ENCODE data around the gene ATP11A. TPM values are rescaled to one million over a fixed set of nuclear protein-coding genes. Genes with fewer than 3 reads are reported as not detected.
"Not testable (repeated sequence)": the region's sequence is repeated elsewhere in the genome, so short reads cannot be mapped to it uniquely, and the experiment has no call there.

Gene ATP11A
- total RNA-seq, 1 donor from 2014 or later: 377 TPM

DNA sequence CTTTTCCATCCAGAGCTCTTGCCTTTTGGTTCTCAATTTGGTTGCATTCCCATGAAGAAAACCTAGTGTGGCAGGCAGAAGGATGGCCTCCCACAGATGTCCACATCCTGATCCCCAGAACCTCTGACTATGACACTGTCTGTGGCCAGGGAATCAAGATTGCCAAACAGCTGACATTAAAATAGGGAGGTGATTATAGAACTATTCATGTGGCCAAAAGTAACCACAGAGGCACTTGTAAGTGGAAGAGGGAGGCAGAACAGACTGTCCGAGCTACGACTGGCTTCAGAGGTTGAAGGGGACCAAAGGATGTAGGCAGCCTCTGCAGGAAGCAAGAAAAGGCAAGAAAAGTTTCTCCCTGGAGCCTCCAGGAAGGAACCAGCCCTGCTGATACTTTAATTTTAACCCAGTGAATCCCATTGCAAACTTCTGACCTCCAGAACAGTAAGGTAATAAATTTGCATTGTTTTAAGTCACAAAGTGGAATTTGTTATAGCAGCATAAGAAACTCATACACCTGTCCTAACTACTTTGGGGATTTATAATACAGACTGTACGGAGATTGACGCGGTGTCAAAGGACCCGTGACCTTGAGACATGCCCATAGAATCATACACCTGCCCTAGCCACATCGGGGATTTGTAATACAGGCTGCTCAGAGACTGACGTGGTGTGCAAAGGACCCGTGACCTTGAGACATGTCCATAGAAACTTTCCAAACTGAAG lies 106.5 kb downstream of the ATP11A start:
- Histone ChIP-seq H3K36me3 (peaks cover 3% of the 10 kb centered on the region), H3K9me3 (no peaks in the 10 kb centered on the region), H3K4me1 (peaks cover 12% of the 10 kb centered on the region), H3K4me3 (no peak overlapping the region), H3K27ac (no peak overlapping the region), H3K27me3 (no peaks in the 10 kb centered on the region)
- DNase-seq (no peak), ATAC-seq (peak; percentile 21)
- TF ChIP-seq, protein P1, sequence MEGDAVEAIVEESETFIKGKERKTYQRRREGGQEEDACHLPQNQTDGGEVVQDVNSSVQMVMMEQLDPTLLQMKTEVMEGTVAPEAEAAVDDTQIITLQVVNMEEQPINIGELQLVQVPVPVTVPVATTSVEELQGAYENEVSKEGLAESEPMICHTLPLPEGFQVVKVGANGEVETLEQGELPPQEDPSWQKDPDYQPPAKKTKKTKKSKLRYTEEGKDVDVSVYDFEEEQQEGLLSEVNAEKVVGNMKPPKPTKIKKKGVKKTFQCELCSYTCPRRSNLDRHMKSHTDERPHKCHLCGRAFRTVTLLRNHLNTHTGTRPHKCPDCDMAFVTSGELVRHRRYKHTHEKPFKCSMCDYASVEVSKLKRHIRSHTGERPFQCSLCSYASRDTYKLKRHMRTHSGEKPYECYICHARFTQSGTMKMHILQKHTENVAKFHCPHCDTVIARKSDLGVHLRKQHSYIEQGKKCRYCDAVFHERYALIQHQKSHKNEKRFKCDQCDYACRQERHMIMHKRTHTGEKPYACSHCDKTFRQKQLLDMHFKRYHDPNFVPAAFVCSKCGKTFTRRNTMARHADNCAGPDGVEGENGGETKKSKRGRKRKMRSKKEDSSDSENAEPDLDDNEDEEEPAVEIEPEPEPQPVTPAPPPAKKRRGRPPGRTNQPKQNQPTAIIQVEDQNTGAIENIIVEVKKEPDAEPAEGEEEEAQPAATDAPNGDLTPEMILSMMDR (IDR thresholded peaks at IDR 0.05): no peak
- intact Hi-C loops (cut with DNase I): no loop called here

DNA sequence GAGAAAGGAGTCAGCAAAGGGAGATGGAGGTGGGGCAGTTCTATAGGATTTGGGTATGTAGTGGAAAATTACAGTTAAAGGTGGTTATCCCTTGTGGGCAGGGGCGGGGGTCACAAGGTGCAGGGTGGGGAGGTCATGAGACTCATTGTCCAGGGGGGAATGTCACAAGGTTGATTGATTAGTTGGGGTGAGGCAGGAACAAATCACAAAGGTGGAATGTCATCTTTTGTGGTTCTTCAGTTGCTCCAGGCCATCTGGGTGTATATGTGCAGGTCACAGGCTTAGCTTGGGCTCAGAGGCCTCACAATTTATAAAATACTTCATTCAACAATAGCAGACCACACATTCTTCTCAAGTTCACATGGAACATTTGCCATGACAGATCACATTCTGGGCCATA lies 109.6 kb downstream of the ATP11A start:
- Histone ChIP-seq H3K36me3 (peaks cover 3% of the 10 kb centered on the region), H3K9me3 (no peaks in the 10 kb centered on the region), H3K27ac (no peak overlapping the region), H3K4me1 (no peaks in the 10 kb centered on the region), H3K27me3 (no peaks in the 10 kb centered on the region), H3K4me3 (no peak overlapping the region)
- no peak for DNase-seq
- ATAC-seq: no peak
- TF ChIP-seq, protein P1 (IDR thresholded peaks at IDR 0.05): no peak
- intact Hi-C loops (cut with DNase I): no loop called here

DNA sequence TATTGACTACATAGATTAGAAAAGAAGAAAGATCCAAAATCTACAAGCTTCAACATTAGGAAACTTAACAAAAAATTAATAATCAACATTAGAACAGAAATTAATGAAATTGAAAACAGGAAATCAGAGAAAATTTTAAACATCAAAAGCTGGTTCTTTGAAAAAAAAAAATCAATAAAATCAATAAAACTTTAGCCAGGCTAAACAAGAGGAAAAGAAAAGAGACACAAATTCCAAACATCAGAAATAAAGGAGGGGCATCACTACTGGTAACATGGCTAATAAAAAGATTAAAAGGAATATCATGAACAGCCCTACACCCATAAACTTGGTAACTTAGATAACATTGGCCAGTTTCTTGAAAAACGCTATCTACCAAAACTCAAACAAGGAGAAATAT lies 110.2 kb downstream of the ATP11A start:
- H3K36me3 ChIP-seq: peaks cover 3% of the 10 kb centered on the region
- no peak overlapping the region for H3K27ac ChIP-seq
- no peaks in the 10 kb centered on the region for H3K27me3 ChIP-seq
- H3K4me3 ChIP-seq: no peak overlapping the region
- DNase-seq: no peak
- TF ChIP-seq, protein P1 (IDR thresholded peaks at IDR 0.05): no peak
- ATAC-seq: no peak
- H3K9me3 ChIP-seq: no peaks in the 10 kb centered on the region
- H3K4me1 ChIP-seq: no peaks in the 10 kb centered on the region
- intact Hi-C loops (cut with DNase I): no loop called here

DNA sequence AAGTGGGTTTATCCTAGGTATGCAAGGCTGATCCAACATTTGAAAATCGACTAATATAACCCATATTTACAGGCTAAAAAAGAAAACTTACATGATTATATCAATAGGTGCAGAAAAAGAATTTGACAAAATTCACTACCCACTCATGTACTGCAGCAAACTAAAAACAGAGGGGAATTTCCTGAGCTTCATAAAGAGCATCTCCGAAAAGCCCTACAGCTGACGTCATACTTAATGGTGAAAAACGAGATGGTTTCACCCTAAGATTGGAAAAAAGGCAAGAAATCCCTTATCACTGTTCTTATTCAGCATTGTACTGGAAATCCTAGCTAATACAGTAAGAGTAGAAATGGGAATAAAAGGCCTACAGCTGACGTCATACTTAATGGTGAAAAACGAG lies 111.0 kb downstream of the ATP11A start:
- ATAC-seq: not testable (repeated sequence)

DNA sequence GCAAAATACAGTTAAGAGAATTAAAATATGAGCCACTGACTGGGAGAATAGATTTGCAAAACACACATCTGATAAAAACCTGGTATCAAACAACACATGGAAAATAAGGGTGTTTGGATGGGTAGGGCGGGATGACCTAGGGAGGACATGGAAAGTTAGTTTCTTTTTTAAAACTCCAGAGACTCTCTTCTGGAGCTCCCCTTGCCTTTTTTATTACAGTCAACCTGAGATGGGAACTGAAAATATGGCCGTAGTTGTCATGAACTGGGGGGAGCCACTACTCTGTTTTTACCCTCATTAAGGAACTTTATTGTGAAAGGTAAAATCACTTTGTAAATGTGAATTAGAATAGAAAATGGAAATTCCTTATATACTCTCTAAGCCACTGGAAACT lies 113.0 kb downstream of the ATP11A start:
- no peaks in the 10 kb centered on the region for H3K4me1 ChIP-seq
- TF ChIP-seq, protein P1 (IDR thresholded peaks at IDR 0.05): no peak
- H3K4me3 ChIP-seq: no peak overlapping the region
- DNase-seq (no peak), ATAC-seq (no peak)
- peaks cover 20% of the 10 kb centered on the region for H3K36me3 ChIP-seq
- no peak overlapping the region for H3K27ac ChIP-seq
- intact Hi-C loops (cut with DNase I): no loop called here
- no peaks in the 10 kb centered on the region for H3K27me3 ChIP-seq
- no peaks in the 10 kb centered on the region for H3K9me3 ChIP-seq

More for the DNA sequence above, 111.0 kb downstream of the ATP11A start:
- H3K4me3 ChIP-seq; H3K27ac ChIP-seq; H3K9me3 ChIP-seq; intact Hi-C loops (cut with DNase I); DNase-seq; H3K4me1 ChIP-seq; H3K27me3 ChIP-seq; H3K36me3 ChIP-seq: not testable (repeated sequence)

DNA sequence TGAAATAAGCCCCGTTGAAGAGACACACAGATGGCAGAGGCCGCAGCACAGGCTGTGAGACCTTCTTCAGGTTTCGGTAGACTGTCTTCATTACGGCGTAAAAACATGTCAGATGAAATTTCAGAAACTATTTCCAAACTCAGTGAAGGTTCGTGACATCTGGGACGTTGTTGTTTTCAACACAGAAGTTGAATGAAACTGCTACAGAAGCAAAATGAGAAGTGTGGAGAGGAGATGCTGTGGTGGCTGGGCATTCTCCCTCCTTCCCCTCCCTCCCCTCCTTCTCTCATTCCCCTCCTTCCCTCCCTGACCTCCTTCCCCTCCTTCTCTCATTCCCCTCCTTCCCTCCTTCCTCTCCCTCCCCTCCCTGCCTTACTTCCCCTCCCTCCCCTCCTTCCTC lies 113.6 kb downstream of the ATP11A start:
- TF ChIP-seq, protein P1 (IDR thresholded peaks at IDR 0.05): no peak
- no peak overlapping the region for H3K4me3 ChIP-seq
- no peaks in the 10 kb centered on the region for H3K27me3 ChIP-seq
- intact Hi-C loops (cut with DNase I): no loop called here
- ATAC-seq: peak; percentile 20
- no peak overlapping the region for H3K27ac ChIP-seq
- peaks cover 22% of the 10 kb centered on the region for H3K36me3 ChIP-seq
- no peak for DNase-seq
- no peaks in the 10 kb centered on the region for H3K9me3 ChIP-seq
- no peaks in the 10 kb centered on the region for H3K4me1 ChIP-seq

Data from upper lobe of right lung (tissue), 1 donor.